Gastrocnemius medialis (tissue), 4 donors: Measurements from ENCODE around the gene TRAF5. TPM values are rescaled to one million over a fixed set of nuclear protein-coding genes. Genes with fewer than 3 reads are reported as not detected.

Source experiments
- ATAC-seq, 2 donors: fragments of 150-250 bp; one replicate each; pipeline ENCODE4 v1.9.1; 2016
- DNase-seq, 2 donors: peaks; one replicate each; pipeline ENCODE4 v3.0.0-alpha.2; 2019
- H3K27ac ChIP-seq, 4 donors: fragments of 200-600 bp; sonication (generic); 1 replicate in 1 of 4; 2 replicates in 3 of 4; pipeline ENCODE4 v1.5.1; 2016 to 2018; ENCODE audit warnings: mild to moderate bottlenecking in 2 of 4, moderate library complexity in 1 of 4
- H3K27me3 ChIP-seq, 3 donors: fragments of 200-600 bp; sonication (generic) in 2 of 3; 1 replicate in 1 of 3; 2 replicates in 2 of 3; pipeline versions ENCODE4 v1.5.1 to v1.6.0; 2016 to 2019; ENCODE audit warnings: mild to moderate bottlenecking in 1 of 3, moderate library complexity in 1 of 3
- H3K36me3 ChIP-seq, 2 donors: fragments of 200-600 bp; sonication (generic) in 1 of 2; one replicate each; pipeline ENCODE4 v1.5.1; 2017 to 2018
- H3K4me1 ChIP-seq, 2 donors: fragments of 200-600 bp; sonication (generic) in 1 of 2; one replicate each; pipeline ENCODE4 v1.5.1; 2016 to 2017; ENCODE audit warnings: mild to moderate bottlenecking in 2 of 2
- H3K4me3 ChIP-seq, 4 donors: fragments of 200-600 bp; sonication (generic) in 3 of 4; 1 replicate in 1 of 4; 2 replicates in 3 of 4; pipeline ENCODE4 v1.5.1; 2016 to 2019; ENCODE audit warnings: mild to moderate bottlenecking in 2 of 4
- H3K9me3 ChIP-seq, 3 donors: fragments of 200-600 bp; sonication (generic) in 2 of 3; 1 replicate in 1 of 3; 2 replicates in 2 of 3; pipeline ENCODE4 v1.5.1; 2016 to 2019
- CTCF ChIP-seq, 5 experiments: fragments of 450-650 bp in 3 of 5; fragments of 200-600 bp in 2 of 5; sonication (generic) in 2 of 5; IDR thresholded peaks in 4 of 5; conservative IDR thresholded peaks in 1 of 5; 1 replicate in 4 of 5; 2 replicates in 1 of 5; pipeline ENCODE4 v1.5.1; 2016 to 2019; ENCODE audit warnings: antibody characterized with exemption in 5 of 5, mild to moderate bottlenecking in 3 of 5, moderate library complexity in 3 of 5
- POLR2A ChIP-seq, 2 donors: fragments of 450-650 bp; IDR thresholded peaks; one replicate each; pipeline ENCODE4 v1.6.1; 2017; ENCODE audit warnings: antibody characterized with exemption in 2 of 2, mild to moderate bottlenecking in 2 of 2, moderate library complexity in 2 of 2
- in situ Hi-C, 4 donors: fragments of 200-750 bp; cut with MboI; loops; one replicate each; pipeline versions ENCODE4 v1.15.0 to v1.8.0; 2017; ENCODE audit warnings: low sequenced_read_pairs in 4 of 4
- intact Hi-C: fragments of 100-400 bp; cut with DNase I; formaldehyde crosslinking; loops from one replicate; pipeline ENCODE4 v1.15.1; 2023; ENCODE audit warnings: low total_unique reads
- total RNA-seq, 4 donors: library from RNA; depleted of rRNA; stranded (reverse); fragments of >200 nt; gene quantifications; one replicate each; pipeline versions ENCODE4 v1.1.0 to v1.2.3, GENCODE V29; 2016

TRAF5 gene
- total RNA-seq, 4 donors from 2014 or later: 0.29 to 0.84 (median 0.60) TPM

GRCh38 chr1:211377539-211378450 lies 51.2 kb downstream of the TRAF5 start:
- intact Hi-C loops: no loop called here
- in situ Hi-C loops: no loop called here
- no peak for DNase-seq
- ATAC-seq: no peak
- peaks cover 0 to 8% of the 10 kb centered on the region in 2 donors for H3K4me1 ChIP-seq
- H3K36me3 ChIP-seq: no peaks in the 10 kb centered on the region
- no peaks in the 10 kb centered on the region for H3K27me3 ChIP-seq
- no peaks in the 10 kb centered on the region for H3K9me3 ChIP-seq
- H3K27ac ChIP-seq: no peak overlapping the region
- no peak overlapping the region for H3K4me3 ChIP-seq
- TF ChIP-seq POLR2A (IDR thresholded peaks at IDR 0.05) (no peak), CTCF (IDR thresholded peaks at IDR 0.05 in 4 of 5, conservative IDR thresholded peaks at IDR 0.05 in 1 of 5) (no peak)

GRCh38 chr1:211378844-211379243 lies 52.2 kb downstream of the TRAF5 start:
- H3K27ac ChIP-seq: no peak overlapping the region
- intact Hi-C loops: no loop called here
- DNase-seq (no peak), ATAC-seq (no peak)
- no peaks in the 10 kb centered on the region for H3K27me3 ChIP-seq
- peaks cover 5 to 8% of the 10 kb centered on the region in 2 donors for H3K4me1 ChIP-seq
- no peaks in the 10 kb centered on the region for H3K36me3 ChIP-seq
- H3K9me3 ChIP-seq: no peaks in the 10 kb centered on the region
- TF ChIP-seq CTCF (IDR thresholded peaks at IDR 0.05 in 4 of 5, conservative IDR thresholded peaks at IDR 0.05 in 1 of 5): no peak
- no peak for TF ChIP-seq POLR2A (IDR thresholded peaks at IDR 0.05)
- in situ Hi-C loops: no loop called here
- H3K4me3 ChIP-seq: no peak overlapping the region

GRCh38 chr1:211379446-211379845 lies 52.8 kb downstream of the TRAF5 start:
- TF ChIP-seq CTCF (IDR thresholded peaks at IDR 0.05 in 4 of 5, conservative IDR thresholded peaks at IDR 0.05 in 1 of 5) (no peak), POLR2A (IDR thresholded peaks at IDR 0.05) (no peak)
- no peak for DNase-seq
- H3K36me3 ChIP-seq: no peaks in the 10 kb centered on the region
- no peak overlapping the region for H3K27ac ChIP-seq
- intact Hi-C loops (no loop called here), in situ Hi-C loops (no loop called here)
- H3K4me1 ChIP-seq: peaks cover 5 to 8% of the 10 kb centered on the region in 2 donors
- no peaks in the 10 kb centered on the region for H3K27me3 ChIP-seq
- no peak for ATAC-seq
- no peaks in the 10 kb centered on the region for H3K9me3 ChIP-seq
- no peak overlapping the region for H3K4me3 ChIP-seq

DNA sequence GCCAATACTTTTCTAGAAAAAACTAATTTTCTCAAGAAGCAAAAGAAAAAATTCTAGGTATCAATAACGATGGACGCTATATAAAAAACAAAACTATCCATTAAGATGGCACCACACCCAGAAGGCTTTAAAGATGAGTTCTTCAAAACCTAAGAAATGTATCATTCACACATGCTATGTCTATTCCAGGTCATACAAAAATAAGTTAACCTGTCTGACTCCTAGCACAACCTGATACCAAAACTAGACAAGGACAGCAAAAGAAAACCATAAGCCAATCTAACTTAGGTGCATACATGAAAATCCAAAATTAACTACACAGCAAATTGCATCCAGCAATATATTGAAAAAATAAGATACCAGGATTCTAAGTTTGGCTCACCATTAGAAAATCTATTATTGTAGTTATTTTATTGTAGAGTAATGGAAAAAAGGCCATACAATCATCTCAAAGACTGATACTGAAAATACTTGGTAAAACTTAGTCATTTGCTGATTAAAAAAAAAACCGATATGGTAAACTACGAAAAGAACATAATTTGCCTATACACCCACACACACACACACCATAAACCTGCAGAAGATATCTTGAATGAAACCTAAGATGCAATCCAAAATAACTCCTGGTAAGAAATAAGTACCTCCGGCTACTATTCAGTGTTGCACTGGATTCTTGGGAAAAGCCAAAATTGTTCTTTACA lies 55.0 kb downstream of the TRAF5 start:
- peaks cover 5 to 8% of the 10 kb centered on the region in 2 donors for H3K4me1 ChIP-seq
- H3K9me3 ChIP-seq: no peaks in the 10 kb centered on the region
- TF ChIP-seq CTCF (IDR thresholded peaks at IDR 0.05 in 4 of 5, conservative IDR thresholded peaks at IDR 0.05 in 1 of 5): no peak
- no peak for TF ChIP-seq POLR2A (IDR thresholded peaks at IDR 0.05)
- H3K36me3 ChIP-seq: no peaks in the 10 kb centered on the region
- ATAC-seq (no peak), DNase-seq (no peak)
- no peaks in the 10 kb centered on the region for H3K27me3 ChIP-seq
- in situ Hi-C loops: no loop called here
- peak overlapping the region; percentile 75 to 92 (median 88) for H3K4me3 ChIP-seq
- intact Hi-C loops: loop anchor here (1.0 to 2.0 kb wide), 3 partner anchors 55 to 197 kb away; partner anchors contain the start of genes RCOR3, SLC30A1 and TRAF5
- H3K27ac ChIP-seq: peak overlapping the region in 2 of 4 donors; percentile 94 to 95
